IMR-90 (cell line): Measurements from ENCODE around the gene LDLRAD3.

ENCODE experiments used
- CTCF ChIP-seq: conservative IDR thresholded peaks from 2 replicates; pipeline ENCODE4 v1.5.1; 2012; ENCODE audit warnings: mild to moderate bottlenecking, low read depth, low read length, improper control_type of control experiment
- MXI1 ChIP-seq: IDR thresholded peaks from 2 replicates; pipeline ENCODE4 v1.6.1; 2012; ENCODE audit warnings: low read depth, mild to moderate bottlenecking, low read length, moderate library complexity, borderline replicate concordance
- NFE2L2 ChIP-seq: fragments of 150-350 bp; IDR thresholded peaks from 2 replicates; pipeline ENCODE4 v1.6.1; 2016; ENCODE audit warnings: low read depth, mild to moderate bottlenecking, low read length
- POLR2A ChIP-seq: IDR thresholded peaks from 2 replicates; pipeline ENCODE4 v1.6.1; 2012; ENCODE audit warnings: mild to moderate bottlenecking, low read depth, low read length
- RAD21 ChIP-seq: IDR thresholded peaks from 2 replicates; pipeline ENCODE4 v1.6.1; 2012; ENCODE audit warnings: low read length, improper control_type of control experiment
- RFX5 ChIP-seq: IDR thresholded peaks from 2 replicates; pipeline ENCODE4 v1.8.0; 2012; ENCODE audit warnings: low read depth, mild to moderate bottlenecking, low read length, moderate library complexity
- SMC3 ChIP-seq: fragments of 150-350 bp; IDR thresholded peaks from 2 replicates; pipeline ENCODE4 v1.6.1; 2016; ENCODE audit warnings: low read depth, mild to moderate bottlenecking, antibody characterized with exemption, low read length, moderate library complexity

- TF ChIP-seq CTCF = no peak
- no peak for TF ChIP-seq POLR2A
- TF ChIP-seq RFX5 = no peak
- TF ChIP-seq RAD21 = no peak
- no peak for TF ChIP-seq NFE2L2
- no peak for TF ChIP-seq MXI1
- TF ChIP-seq SMC3 = no peak
Measured at GRCh38 chr11:36268337-36268985, 324.6 kb downstream of the LDLRAD3 start.
